Activated gamma-delta T cell treated with anti-CD3 and anti-CD28 coated beads, Interleukin-2, amount 50 U/mL, for 16 hours (primary cell): ENCODE results near the gene SLC9A9.
"Not testable (repeated sequence)": the region's sequence is repeated elsewhere in the genome, so short reads cannot be mapped to it uniquely, and the experiment has no call there.

ENCODE experiments used
- DNase-seq: peaks from one replicate; pipeline ENCODE4 v3.0.0-alpha.2; 2020; ENCODE audit warnings: low read depth

The SLC9A9 gene

GRCh38 chr3:143450632-143451031, 397.6 kb downstream of the SLC9A9 start:
- DNase-seq: no peak

- DNase-seq: no peak
Measured at GRCh38 chr3:143447491-143447890, 400.8 kb downstream of the SLC9A9 start.

DNA sequence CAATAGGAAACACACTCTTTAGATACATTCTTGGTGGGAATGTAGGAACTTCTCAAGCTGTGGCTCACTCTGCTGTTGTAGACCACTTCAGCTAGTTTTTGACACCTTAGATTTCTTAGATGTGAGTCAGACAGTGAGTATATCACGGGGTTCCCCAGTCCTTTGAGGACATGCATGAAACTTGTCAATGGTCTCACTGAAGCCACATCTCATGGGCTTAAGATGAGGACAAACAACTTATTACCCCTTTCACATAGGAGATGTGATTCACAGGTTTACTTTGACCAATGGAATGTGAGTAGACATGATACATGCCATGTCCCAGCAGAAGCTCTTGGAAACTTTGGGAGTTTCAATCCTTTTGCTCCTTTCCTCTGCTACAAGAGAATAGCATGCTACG, 403.1 kb downstream of the SLC9A9 start:
- DNase-seq: no peak

DNA sequence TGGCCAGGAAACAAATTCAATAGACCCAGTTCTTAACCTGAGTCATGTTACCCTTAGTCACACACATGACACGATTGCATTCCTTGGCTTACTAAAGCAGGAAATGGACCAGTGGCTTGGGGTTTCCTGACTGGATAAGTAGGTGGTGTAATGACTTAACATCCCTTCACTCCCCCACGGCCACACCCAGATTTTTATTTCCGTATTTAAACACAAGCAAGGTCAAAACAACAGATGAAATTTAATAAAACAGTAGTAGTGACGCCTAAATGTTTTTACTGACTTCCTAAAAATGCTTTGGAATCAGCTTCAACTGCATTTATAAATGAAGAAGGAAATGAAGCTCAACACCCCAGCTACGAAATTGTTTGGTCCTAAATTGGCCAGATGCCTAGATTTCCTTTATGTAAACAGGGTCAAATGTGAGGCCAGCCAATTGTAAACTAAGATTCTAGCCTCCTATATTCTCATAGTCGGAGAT, 404.4 kb downstream of the SLC9A9 start:
- DNase-seq: no peak

- DNase-seq: no peak
Measured at GRCh38 chr3:143442814-143443447, 405.3 kb downstream of the SLC9A9 start.

- no peak for DNase-seq
Measured at GRCh38 chr3:143441516-143442171, 406.6 kb downstream of the SLC9A9 start.

DNA sequence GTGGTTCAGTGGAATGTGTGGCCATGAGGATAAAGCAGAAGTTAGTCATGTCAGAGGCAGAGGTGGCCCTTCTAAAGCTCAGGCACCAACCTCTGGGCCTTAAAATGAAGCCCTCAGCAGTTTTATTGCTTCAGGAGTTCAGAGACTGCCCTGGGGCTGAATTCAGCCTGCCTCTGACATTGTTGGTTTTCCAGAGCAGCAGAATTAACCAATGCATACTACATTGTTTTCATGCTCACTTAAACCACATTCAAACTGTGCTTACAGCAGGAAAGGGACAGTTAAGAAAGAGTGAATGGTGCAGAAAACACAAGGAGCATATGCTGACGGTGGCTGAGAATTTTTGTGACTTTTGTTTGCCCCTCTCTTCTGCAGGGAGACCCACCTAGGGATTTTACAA, 408.5 kb downstream of the SLC9A9 start:
- DNase-seq: no peak

GRCh38 chr3:143437405-143437804, 410.9 kb downstream of the SLC9A9 start:
- no peak for DNase-seq

DNA sequence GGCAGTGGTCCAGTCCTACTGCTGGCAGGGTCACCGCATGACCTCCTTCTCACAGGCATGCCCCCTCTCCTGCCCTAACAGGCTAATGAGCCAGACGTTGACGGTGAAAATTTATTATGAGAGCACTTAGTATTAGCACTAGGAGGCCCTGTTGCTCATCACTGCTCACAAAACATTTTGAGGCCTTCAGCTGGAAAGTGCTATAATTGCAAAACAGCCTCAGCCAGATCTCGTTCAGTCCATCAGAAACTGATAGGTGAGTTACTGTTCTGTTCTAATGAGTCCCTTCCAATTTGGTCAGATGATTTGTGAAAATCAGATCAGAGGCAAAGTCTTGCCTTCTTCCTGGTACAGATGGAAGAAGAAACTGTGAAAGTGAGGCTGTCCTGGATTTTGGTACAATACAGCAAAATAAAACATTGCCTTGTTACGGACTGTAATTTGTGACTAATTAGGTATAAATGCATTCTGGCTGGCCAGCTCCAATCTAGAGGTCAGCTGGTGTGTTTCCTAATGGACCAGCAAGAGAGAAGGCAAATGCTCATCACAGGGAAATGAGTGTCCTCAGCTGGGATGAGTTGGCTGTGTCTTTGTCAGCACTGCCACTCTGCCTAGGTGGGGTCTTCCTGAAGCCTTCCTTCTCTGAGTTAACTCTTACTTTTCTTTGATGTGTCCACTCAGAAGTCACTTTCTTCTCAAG, 411.9 kb downstream of the SLC9A9 start:
- DNase-seq: no peak

DNA sequence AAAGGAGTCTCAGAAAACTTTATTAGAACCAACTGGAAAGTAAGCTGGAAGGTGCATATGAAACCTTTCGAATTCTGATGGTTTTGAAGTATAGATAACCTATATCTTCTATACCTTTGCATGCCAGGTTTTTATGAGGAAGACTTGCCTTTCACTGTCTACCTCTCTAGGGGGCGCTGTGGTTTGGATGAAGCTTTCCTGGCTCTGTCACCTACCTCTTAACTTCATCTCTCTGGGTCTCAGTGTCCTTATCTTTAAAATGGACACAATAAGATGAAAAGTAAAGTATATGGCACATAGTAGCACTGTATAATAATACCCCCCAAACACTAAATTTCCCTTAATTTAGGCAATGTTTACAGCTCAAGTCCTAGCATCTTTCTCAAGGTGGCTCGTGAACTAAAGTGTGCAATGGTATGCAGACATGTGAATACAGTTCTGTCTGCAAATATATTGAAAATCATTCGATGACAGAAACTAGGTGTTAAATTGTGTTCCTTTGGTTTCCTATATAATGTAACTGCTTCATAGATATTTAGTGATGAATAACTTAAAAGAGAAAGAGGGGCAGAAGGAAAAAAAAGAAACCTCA, 414.4 kb downstream of the SLC9A9 start:
- no peak for DNase-seq

- DNase-seq: not testable (repeated sequence)
Measured at GRCh38 chr3:143431298-143431697, 417.0 kb downstream of the SLC9A9 start.

DNA sequence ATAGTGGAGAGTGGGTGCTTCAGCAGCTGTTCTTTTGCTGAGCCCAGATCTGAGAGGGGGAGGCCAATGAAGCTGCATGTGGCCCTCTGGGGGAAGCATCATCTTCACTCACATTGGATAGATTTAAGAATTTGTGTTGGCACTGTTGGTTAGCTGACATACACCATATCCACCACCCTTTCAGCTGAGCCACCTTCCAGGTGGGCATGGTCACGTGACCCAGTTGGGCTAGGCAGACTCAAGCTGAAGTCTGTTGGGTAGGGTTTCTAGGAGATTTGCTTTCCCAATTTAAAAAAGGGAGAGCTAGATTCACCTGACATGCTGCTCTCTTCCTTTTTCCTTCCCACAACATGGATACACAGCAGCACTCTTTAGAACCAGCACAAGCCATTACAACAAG, 417.7 kb downstream of the SLC9A9 start:
- DNase-seq: no peak

- no peak for DNase-seq
Measured at GRCh38 chr3:143429628-143430514, 418.4 kb downstream of the SLC9A9 start.

GRCh38 chr3:143428294-143428693, 420.0 kb downstream of the SLC9A9 start:
- no peak for DNase-seq

DNA sequence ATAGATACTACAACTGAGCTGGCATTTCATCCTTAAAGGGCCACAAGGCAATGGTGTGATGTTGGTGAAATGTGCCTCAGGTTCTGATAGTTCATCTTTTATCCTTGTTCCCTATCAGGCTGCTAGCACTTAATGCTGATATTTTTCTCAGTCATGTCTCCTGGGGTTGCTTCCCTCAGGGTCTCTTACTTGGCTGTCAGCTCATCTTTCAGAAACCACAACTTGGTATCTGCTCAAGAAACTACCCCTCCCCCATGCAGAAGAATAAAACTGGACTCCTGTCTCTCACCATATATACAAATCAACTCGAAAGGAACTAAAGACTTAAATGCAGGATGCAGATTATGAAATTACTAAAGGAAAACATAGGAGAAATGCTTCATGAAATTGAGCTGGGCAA, 420.6 kb downstream of the SLC9A9 start:
- DNase-seq: no peak

DNA sequence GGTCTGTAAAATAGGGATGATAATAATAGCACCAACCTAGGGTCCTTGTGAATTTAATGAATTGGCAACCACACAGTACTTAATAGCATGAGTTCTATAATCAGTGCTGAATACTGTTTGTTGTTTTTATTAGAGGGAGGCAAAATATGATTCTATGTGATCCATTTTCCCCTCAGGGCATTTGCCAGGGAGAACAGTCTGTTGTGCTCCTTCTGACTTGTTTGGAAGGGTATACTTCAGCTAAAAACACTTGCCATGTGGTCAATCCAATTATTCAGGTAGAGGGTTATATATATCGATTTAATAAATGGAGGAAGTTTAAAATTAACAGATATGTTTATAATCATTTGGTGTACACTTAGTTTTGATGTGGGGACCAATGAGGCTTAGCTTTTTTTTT, 423.4 kb downstream of the SLC9A9 start:
- DNase-seq: no peak

- DNase-seq: no peak
Measured at GRCh38 chr3:143421556-143421955, 426.7 kb downstream of the SLC9A9 start.

DNA sequence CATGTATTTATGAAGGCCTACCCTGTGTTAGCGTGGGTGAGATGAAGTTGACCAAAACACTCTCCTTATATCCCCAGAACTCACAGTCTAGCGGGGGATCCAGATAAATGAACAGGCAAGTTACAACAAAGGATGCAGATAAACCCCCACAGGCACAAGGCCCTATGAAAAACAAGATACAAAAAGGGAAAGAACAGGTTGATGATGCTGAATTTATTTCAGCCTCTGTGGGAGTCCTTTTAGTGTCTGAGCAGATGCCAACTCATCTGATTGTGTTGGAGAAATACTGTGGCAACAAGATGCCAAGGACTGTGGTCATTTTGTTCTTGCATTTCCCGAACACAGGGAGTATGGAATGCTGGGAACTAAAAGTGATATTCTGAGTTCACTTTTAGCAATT, 428.7 kb downstream of the SLC9A9 start:
- no peak for DNase-seq

DNA sequence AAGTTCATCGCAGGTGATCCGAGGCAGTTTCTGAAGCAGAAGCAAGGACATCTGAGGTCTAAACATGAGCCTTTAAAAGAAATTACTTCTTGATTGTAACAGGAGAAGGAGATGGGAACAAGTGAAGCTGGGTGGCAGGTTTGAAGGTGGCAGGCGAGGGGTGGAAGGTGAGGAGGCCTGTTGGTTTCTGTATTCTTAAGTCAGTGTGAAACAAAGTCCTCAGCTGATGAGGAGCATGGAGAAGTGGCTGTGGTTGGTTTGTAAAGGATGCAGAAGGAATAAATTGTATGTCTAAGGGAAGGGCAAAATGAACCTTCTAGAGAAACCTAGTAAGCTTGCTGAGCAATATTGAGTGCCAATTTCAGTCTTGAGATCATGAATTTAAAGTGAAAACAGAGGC, 429.9 kb downstream of the SLC9A9 start:
- DNase-seq: no peak

DNA sequence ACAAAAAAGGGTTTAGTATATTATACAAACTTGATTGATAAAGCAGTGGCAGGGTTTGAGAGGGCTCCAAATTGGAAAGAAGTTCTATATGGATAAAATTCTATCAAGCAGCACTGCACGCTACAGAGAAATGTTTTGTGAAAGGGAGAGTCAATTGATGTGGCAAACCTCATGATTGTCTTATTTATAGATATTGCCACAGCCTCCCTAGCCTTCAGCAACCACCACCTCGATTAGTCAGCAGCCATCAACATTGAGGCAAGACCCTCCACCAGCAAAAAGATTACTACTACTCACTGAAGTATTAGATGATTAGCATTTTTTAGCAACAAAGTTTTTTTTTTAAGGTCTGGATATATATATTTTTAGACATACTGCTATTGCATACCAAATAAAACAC, 432.0 kb downstream of the SLC9A9 start:
- no peak for DNase-seq

GRCh38 chr3:143414571-143415253, 433.6 kb downstream of the SLC9A9 start:
- DNase-seq: no peak
